HG02763 (cell line): ENCODE data around the gene FXYD5.
A peak's percentile ranks its signal among the peaks of the same experiment; 100 is the strongest.
"Not testable (repeated sequence)": the region's sequence is repeated elsewhere in the genome, so short reads cannot be mapped to it uniquely, and the experiment has no call there.

ENCODE experiments used
- ATAC-seq: cut with Tn5 transposase; IDR thresholded peaks from one replicate; pipeline ENCODE4 v1.9.1; 2021; ENCODE audit warnings: mild to moderate bottlenecking, moderate library complexity; ENCODE audit not compliant: unreplicated experiment

The FXYD5 gene

DNA sequence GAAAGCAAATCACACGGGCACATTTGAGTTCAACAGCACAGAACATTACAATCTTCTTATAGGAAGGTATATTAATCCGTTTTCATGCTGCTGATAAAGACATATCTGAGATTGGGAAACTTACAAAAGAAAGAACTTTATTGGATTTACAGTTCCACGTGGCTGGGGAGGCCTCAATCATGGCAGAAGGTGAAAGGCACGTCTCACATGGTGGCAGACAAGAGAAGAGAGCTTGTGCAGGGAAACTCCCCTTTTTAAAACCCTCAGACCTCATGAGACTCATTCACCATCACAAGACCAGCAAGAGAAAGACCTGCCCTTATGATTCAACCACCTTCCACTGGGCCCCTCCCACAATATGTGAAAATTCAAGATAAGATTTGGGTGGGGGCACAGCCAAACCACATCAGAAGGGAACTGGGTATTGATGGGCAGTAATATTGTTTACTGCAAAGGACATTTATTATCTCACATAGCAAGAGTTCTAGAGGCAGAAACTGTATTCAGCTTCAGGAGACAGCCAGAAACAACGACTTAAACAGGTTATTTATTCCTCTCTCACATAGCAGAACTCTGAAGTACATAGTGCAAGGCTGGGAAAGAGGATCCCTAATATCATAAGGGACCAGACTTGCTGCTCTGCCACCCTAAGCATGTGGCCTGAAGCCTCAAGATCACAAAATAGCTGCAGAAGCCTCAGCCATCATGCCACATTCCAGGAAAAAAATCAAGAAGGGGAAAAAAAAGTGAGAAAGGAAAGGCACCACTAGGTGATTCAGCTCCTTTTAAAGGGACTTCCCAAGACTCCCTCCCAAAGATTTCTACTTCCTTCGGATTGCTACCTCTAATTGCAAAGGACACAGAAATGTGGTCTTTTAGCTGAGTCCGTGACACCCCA lies 23.1 kb downstream of the FXYD5 start:
- ATAC-seq: no peak

DNA sequence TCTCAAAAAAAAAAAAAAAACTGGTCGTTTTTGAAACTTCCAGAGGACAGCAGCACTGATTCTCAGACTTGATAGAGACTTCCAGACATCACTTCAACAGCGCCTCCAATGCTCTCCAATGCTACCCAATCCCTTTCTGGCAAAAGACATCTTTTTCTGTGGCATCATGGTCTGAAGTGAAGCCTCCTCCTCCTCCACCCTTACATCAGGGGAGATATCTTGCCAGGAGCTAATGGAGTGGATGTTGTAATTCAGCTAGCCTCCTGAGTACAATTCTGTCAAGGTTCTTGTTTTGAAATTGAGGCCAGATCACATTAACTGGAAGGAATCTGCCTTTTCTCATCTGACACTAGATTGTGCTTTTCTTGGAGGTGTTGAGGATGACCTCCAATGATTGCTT lies 24.2 kb downstream of the FXYD5 start:
- no peak for ATAC-seq

GRCh38 chr19:35179830-35180229 lies 25.3 kb downstream of the FXYD5 start:
- ATAC-seq: no peak

DNA sequence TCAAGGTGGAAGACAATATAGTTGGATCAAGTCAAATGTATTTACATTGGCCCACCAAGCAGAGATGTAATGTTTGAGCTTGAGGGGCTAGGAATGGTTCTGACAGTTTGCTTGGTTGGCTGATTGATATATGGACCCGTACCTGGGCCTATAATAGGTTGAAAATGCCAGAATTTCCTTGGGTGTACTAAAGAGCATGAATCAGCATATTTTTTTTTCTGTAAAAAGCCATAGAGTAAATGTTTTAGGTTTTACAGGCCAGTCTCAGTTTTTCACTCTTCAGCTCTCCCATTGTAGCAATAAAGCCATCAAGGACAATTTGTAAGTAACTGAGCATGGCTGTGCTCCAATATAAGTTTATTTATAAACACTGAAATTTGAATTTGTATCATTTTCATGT lies 26.9 kb downstream of the FXYD5 start:
- ATAC-seq: no peak

GRCh38 chr19:35184267-35184666 lies 29.7 kb downstream of the FXYD5 start:
- ATAC-seq: no peak

DNA sequence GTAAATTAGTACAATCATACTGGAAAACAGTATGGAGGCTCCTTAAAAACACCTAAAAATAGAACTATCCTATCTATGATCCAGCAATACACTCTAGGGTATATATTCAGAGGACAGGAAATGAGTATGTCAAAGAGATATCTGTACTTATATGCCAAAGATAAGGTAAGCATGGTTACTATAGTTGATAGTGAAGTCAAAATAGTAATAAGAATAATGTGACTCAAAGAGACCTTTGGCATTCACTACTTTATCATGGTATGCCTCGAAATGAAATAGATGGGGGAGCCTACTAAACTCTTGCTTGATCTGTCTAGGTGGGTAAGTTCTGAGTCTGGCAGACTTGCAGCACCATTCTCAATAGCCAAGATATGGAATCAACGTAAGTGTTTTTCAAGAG lies 30.3 kb downstream of the FXYD5 start:
- no peak for ATAC-seq

DNA sequence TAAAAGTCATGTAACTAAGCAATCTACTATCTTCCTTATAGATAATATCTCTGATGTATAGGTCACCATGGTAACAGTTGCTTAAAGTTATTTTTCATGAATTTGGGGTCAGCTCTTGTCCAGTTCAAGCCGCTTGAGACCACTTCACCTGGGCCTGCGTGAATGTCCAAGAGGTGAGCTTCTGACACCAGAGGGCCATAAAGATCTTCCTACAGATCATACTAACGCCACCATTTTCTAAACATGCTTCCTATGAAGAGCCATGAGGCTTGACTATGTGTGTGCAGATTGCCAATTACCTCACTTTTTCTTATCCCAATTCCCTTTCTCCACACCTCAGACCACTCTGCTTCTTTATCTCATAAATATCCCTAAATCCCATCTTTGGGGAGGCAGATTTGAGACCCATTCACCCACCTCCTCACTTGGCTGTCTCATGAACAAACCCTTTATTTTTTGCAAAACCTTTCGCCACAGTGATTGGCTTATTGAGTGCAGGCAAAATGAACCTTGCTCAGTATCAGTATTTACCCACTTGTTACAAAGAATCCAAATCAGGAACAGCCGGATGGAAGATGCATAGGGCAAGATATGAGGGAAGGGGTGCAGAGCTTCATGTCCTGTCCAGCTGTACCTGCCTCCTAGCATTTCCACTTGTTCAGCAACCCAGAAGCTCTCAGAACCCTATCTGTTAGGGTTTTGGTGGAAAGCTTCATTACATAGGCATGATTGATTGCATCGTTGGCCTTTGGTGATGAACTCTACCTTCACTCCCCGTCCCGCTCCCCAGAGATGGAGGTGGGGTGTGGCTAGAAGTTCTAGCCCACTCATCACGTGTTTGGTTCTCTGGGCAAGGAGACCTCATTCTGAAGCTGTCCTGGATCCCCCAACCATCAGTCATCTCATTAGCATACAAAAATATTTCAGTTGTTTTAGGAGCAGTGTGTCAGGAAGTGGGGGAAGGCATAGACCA lies 39.8 kb downstream of the FXYD5 start:
- no peak for ATAC-seq

GRCh38 chr19:35195830-35196229 lies 41.3 kb downstream of the FXYD5 start:
- ATAC-seq: no peak

DNA sequence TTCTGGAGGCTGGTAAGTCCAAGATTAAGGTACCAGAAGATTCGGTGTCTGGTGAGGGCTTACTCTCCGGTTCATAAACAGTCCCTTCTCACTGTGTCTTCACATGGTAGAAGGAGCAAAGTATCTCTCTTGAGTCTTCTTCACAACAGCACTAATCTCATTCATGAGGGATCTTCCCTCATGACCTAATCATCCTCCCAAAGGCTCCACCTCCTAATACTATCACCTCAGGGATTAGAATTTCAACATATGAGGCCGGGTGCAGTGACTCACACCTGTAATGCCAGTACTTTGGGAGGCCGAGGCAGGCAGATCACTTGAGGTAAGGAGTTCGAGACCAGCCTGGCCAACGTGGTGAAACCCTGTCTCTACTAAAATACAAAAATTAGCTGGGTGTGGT lies 42.3 kb downstream of the FXYD5 start:
- not testable (repeated sequence) for ATAC-seq

- ATAC-seq: no peak
Observed at GRCh38 chr19:35199481-35199880, 44.9 kb downstream of the FXYD5 start.

- ATAC-seq: no peak
Observed at GRCh38 chr19:35202722-35203688, 48.5 kb downstream of the FXYD5 start.

- peak; percentile 71 for ATAC-seq
Observed at GRCh38 chr19:35204799-35205732, 50.5 kb downstream of the FXYD5 start.

- no peak for ATAC-seq
Observed at GRCh38 chr19:35205733-35206323, 51.3 kb downstream of the FXYD5 start.

GRCh38 chr19:35206379-35206778 lies 51.8 kb downstream of the FXYD5 start:
- no peak for ATAC-seq

DNA sequence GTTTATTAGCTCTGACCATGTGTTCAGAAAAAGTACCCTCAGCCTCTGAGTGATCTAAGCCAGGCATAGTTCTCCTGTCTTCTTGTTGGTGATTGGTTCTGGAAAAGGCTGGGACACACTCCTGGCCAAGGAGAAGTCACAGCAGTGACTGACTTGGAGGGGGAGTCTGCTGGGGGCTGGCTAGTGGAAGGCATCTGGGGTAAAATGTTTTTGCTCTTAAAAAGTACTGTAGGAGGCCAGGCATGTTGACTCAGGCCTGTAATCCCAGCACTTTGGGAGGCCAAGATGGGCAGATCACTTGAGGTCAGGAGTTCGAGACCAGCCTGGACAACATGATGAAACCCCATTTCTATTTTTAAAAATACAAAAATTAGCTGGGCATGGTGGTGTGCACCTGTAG lies 52.3 kb downstream of the FXYD5 start:
- ATAC-seq: no peak

GRCh38 chr19:35207391-35207871 lies 52.9 kb downstream of the FXYD5 start:
- ATAC-seq: no peak

DNA sequence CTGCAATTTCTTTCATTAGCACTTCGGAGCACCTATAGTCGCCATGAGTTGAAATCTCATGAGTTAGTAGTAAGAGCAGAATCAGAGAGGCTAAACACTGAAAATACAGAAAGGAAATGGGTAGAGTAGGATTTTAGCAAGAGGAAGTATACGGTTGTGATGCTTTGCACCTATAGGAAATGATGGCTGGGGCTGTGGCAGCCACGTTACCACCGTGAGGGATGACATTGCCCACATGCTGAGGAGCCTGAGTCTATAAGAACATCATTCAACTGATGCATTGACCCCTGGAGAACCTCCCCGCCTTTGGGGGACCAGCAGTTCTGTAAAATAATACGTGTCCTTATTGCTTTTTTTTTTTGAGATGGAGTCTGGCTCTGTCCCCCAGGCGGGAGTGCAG lies 53.6 kb downstream of the FXYD5 start:
- ATAC-seq: no peak

- ATAC-seq: no peak
Observed at GRCh38 chr19:35209646-35210045, 55.1 kb downstream of the FXYD5 start.
